BJ (cell line): ENCODE measurements around the gene DNAH2. TPM values are rescaled to one million over a fixed set of nuclear protein-coding genes. Genes with fewer than 3 reads are reported as not detected.
"Not testable (repeated sequence)": the region's sequence is repeated elsewhere in the genome, so short reads cannot be mapped to it uniquely, and the experiment has no call there.

Source experiments
- CTCF ChIA-PET: fragments of 350-600 bp; formaldehyde crosslinking; extraction: SDS; loops from one replicate; lab custom pipeline; 2021; ENCODE audit warnings: antibody characterized with exemption, inconsistent platforms; lab: Yijun Ruan, JAX
- POLR2A ChIA-PET: fragments of 300-600 bp; sonication (Branson Sonifier 250); formaldehyde crosslinking; extraction: SDS; loops from one replicate; lab custom pipeline; 2021; ENCODE audit warnings: antibody characterized with exemption; lab: Charles Lee
- DNase-seq: peaks from one replicate; pipeline ENCODE4 v3.0.0-alpha.2; 2011; ENCODE audit warnings: low read depth
- H3K27me3 ChIP-seq: 2 replicates; pipeline ENCODE4 v1.6.0; 2011; ENCODE audit warnings: low read length; ENCODE audit not compliant: control insufficient read depth, insufficient read depth
- H3K36me3 ChIP-seq: 2 replicates; pipeline ENCODE4 v1.5.1; 2011; ENCODE audit warnings: low read length; ENCODE audit not compliant: control insufficient read depth, insufficient read depth
- H3K4me3 ChIP-seq: 2 replicates; pipeline ENCODE4 v1.5.1; 2011; ENCODE audit warnings: low read depth, mild to moderate bottlenecking, control low read depth, low read length
- CTCF ChIP-seq: IDR thresholded peaks from 2 replicates; pipeline ENCODE4 v1.5.1; 2011; ENCODE audit warnings: low read depth, mild to moderate bottlenecking, control low read depth, inconsistent platforms, low read length, moderate library complexity; ENCODE audit not compliant: insufficient read depth
- polyA plus RNA-seq: library from polyadenylated mRNA; depleted of rRNA; stranded (reverse); fragments of >200 nt; gene quantifications from 2 replicates; pipeline ENCODE4 v1.2.3, GENCODE V29; 2011

The DNAH2 gene
- polyA plus RNA-seq, 1 experiment = 0.10 TPM

GRCh38 chr17:7858522-7858810, 140.9 kb downstream of the DNAH2 start:
- Histone ChIP-seq H3K27me3 (no peaks in the 10 kb centered on the region), H3K4me3 (peak overlapping the region; percentile 58), H3K36me3 (peaks cover 4% of the 10 kb centered on the region)
- ChIA-PET CTCF (interaction anchor here (0.7 to 2.7 kb wide), 6 partner anchors 12 to 132 kb away, joined by 3 to 9 read pairs (median 6); no protein-coding TSS in a partner anchor), POLR2A (no interaction called here)
- peak; percentile 68 for TF ChIP-seq CTCF
- DNase-seq = no peak

- no peak for TF ChIP-seq CTCF
- Histone ChIP-seq H3K4me3 (peak overlapping the region; percentile 58; the same call in 1 of the 2 replicates), H3K36me3 (peaks cover 3% of the 10 kb centered on the region), H3K27me3 (no peaks in the 10 kb centered on the region)
- CTCF ChIA-PET = interaction anchor here (0.9 to 2.7 kb wide), 6 partner anchors 12 to 132 kb away, joined by 3 to 9 read pairs (median 6); no protein-coding TSS in a partner anchor
- DNase-seq = no peak
- POLR2A ChIA-PET = no interaction called here
Measured at GRCh38 chr17:7859028-7859427, 141.5 kb downstream of the DNAH2 start.

GRCh38 chr17:7862692-7863437, 145.3 kb downstream of the DNAH2 start:
- H3K4me3 ChIP-seq = no peak overlapping the region
- H3K36me3 ChIP-seq = no peaks in the 10 kb centered on the region; the same call in 1 of the 2 replicates
- peak; percentile 63 for TF ChIP-seq CTCF
- POLR2A ChIA-PET = no interaction called here
- CTCF ChIA-PET = interaction anchor here (0.6 to 6.4 kb wide), 20 partner anchors 9 to 766 kb away, joined by 3 to 60 read pairs (median 4); partner anchors contain the start of gene CHD3
- DNase-seq = no peak
- H3K27me3 ChIP-seq = no peaks in the 10 kb centered on the region

GRCh38 chr17:7864384-7864783, 146.8 kb downstream of the DNAH2 start:
- H3K4me3 ChIP-seq, H3K36me3 ChIP-seq, POLR2A ChIA-PET, H3K27me3 ChIP-seq, DNase-seq: not testable (repeated sequence)
- CTCF ChIA-PET = interaction anchor here (0.7 to 6.4 kb wide), 11 partner anchors 12 to 210 kb away, joined by 3 to 60 read pairs (median 3); no protein-coding TSS in a partner anchor

GRCh38 chr17:7864995-7865650, 147.6 kb downstream of the DNAH2 start:
- POLR2A ChIA-PET = no interaction called here
- no peaks in the 10 kb centered on the region for H3K27me3 ChIP-seq
- no peak for DNase-seq
- no peak for TF ChIP-seq CTCF
- no peak overlapping the region for H3K4me3 ChIP-seq
- CTCF ChIA-PET = interaction anchor here (1.0 to 6.4 kb wide), 7 partner anchors 11 to 192 kb away, joined by 3 to 60 read pairs (median 3); no protein-coding TSS in a partner anchor
- no peaks in the 10 kb centered on the region; the same call in 1 of the 2 replicates for H3K36me3 ChIP-seq
